GM12878 (cell line): ENCODE results near the gene ZNF18. TPM values are rescaled to one million over a fixed set of nuclear protein-coding genes. Genes with fewer than 3 reads are reported as not detected.

Experiments
- ATAC-seq: fragments of 200-7000 bp; cut with Tn5 transposase; 3 replicates; pipeline ENCODE4 v1.9.1; 2020; ENCODE audit warnings: mild to moderate bottlenecking, moderate library complexity
- BruUV-seq: library from RNA; stranded (reverse); fragments of 400-500 nt; replicated peaks from 2 replicates; lab custom pipeline; 2021; lab: Mats Ljungman, UMichigan
- CTCF ChIA-PET: fragments of 300-600 bp; sonication (Branson Sonifier 250); formaldehyde crosslinking; extraction: SDS; loops from one replicate; lab custom pipeline; 2021; ENCODE audit warnings: inconsistent platforms; lab: Yijun Ruan, JAX
- POLR2A ChIA-PET: fragments of 350-600 bp; formaldehyde crosslinking; extraction: SDS; loops from one replicate; lab custom pipeline; 2021; ENCODE audit warnings: inconsistent platforms; lab: Charles Lee
- RAD21 ChIA-PET: fragments of 300-600 bp; sonication (Branson Sonifier 250); formaldehyde crosslinking; loops from one replicate; lab custom pipeline; 2023; ENCODE audit warnings: antibody characterized with exemption; ENCODE audit not compliant: unreplicated experiment; lab: Charles Lee
- SMC1A ChIA-PET: fragments of 300-600 bp; sonication (Branson Sonifier 250); formaldehyde crosslinking; loops from one replicate; lab custom pipeline; 2023; ENCODE audit not compliant: unreplicated experiment, uncharacterized antibody; lab: Charles Lee
- DNase-seq: peaks from one replicate; pipeline ENCODE4 v3.0.0-alpha.2; 2011; ENCODE audit warnings: low read depth, low spot score
- FAIRE-seq: peaks from 3 replicates; lab custom pipeline; 2011; peaks lifted over from hg19 to GRCh38; lab: Jason Lieb, UNC
- H2AFZ ChIP-seq: 2 replicates; pipeline ENCODE4 v1.6.0; 2011; ENCODE audit warnings: low read depth, low read length, control low read depth; ENCODE audit not compliant: control insufficient read depth
- H3K27ac ChIP-seq: 2 replicates; pipeline ENCODE4 v1.5.1; 2011; ENCODE audit warnings: control low read depth; ENCODE audit not compliant: control insufficient read depth, insufficient read depth
- H3K27me3 ChIP-seq, 2 experiments: replicated peaks in 1 of 2; 2 replicates each; pipeline versions ENCODE4 v1.6.0 to v1.6.1; 2011; ENCODE audit warnings: low read length in 1 of 2; ENCODE audit not compliant: control insufficient read depth in 2 of 2, insufficient read depth in 2 of 2
- H3K36me3 ChIP-seq, 2 experiments: 2 replicates each; pipeline ENCODE4 v1.5.1; 2011; ENCODE audit warnings: low read length in 1 of 2; ENCODE audit not compliant: control insufficient read depth in 2 of 2, insufficient read depth in 2 of 2
- H3K4me1 ChIP-seq: 2 replicates; pipeline ENCODE4 v1.6.1; 2011; ENCODE audit warnings: mild to moderate bottlenecking, low read length, moderate library complexity, mixed read lengths; ENCODE audit not compliant: control insufficient read depth, insufficient read depth
- H3K4me2 ChIP-seq: 2 replicates; pipeline ENCODE4 v1.6.0; 2011; ENCODE audit warnings: control low read depth; ENCODE audit not compliant: control insufficient read depth, insufficient read depth
- H3K4me3 ChIP-seq: fragments of 200-600 bp; sonication (generic); 2 replicates; pipeline ENCODE4 v1.5.1; 2016
- H3K79me2 ChIP-seq: 2 replicates; pipeline ENCODE4 v1.6.0; 2011; ENCODE audit warnings: low read length; ENCODE audit not compliant: control insufficient read depth, insufficient read depth
- H3K9ac ChIP-seq: 2 replicates; pipeline ENCODE4 v1.8.0; 2011; ENCODE audit warnings: low read length, control low read depth, mixed read lengths; ENCODE audit not compliant: control insufficient read depth, insufficient read depth
- H3K9me3 ChIP-seq: replicated peaks from 3 replicates; pipeline ENCODE4 v1.5.1; 2011; ENCODE audit warnings: mild to moderate bottlenecking, low read length; ENCODE audit not compliant: control insufficient read depth, insufficient read depth
- H4K20me1 ChIP-seq: 2 replicates; pipeline ENCODE4 v1.6.0; 2011; ENCODE audit not compliant: control insufficient read depth, insufficient read depth
- EED ChIP-seq: sonication (generic); IDR thresholded peaks from 2 replicates; pipeline ENCODE4 v1.6.1; 2016; ENCODE audit warnings: antibody characterized with exemption, low read depth
- FOXM1 ChIP-seq: IDR thresholded peaks from 2 replicates; pipeline ENCODE4 v1.6.1; 2012; ENCODE audit warnings: low read depth, mild to moderate bottlenecking, inconsistent platforms, low read length, moderate library complexity
- RAD21 ChIP-seq: IDR thresholded peaks from 2 replicates; pipeline ENCODE4 v1.6.1; 2011; ENCODE audit warnings: mild to moderate bottlenecking, low read depth, low read length, moderate library complexity; ENCODE audit not compliant: insufficient read depth
- RCOR1 ChIP-seq: conservative IDR thresholded peaks from 2 replicates; pipeline ENCODE4 v1.6.1; 2012; ENCODE audit warnings: low read depth, low read length, improper control_type of control experiment
- RELB ChIP-seq: fragments of 450-650 bp; IDR thresholded peaks from 2 replicates; pipeline ENCODE4 v1.6.1; 2017; ENCODE audit warnings: low read depth, mild to moderate bottlenecking, moderate library complexity
- WGBS: methylation state at CpG from one replicate; pipeline ENCODE4 v1.1.6; 2016; ENCODE audit warnings: low lambda C conversion rate; ENCODE audit not compliant: insufficient replicate concordance, insufficient coverage; ENCODE audit errors: missing lambda C conversion rate; 5-methylcytosine and 5-hydroxymethylcytosine counted together
- in situ Hi-C: fragments of 300-500 bp; cut with MboI; formaldehyde crosslinking; loops from 9 replicates; pipeline ENCODE4 v1.14.3; 2018; ENCODE audit warnings: mixed read lengths
- intact Hi-C: fragments of 100-400 bp; cut with micrococcal nuclease; formaldehyde crosslinking; loops from one replicate; pipeline ENCODE4 v1.14.2; 2022; ENCODE audit not compliant: unreplicated experiment
- polyA plus RNA-seq, 11 experiments: library from polyadenylated mRNA; depleted of rRNA in 4 of 11; unstranded in 6 of 11; stranded (reverse) in 5 of 11; fragments of >200 nt; fragmentation: Nextera tagmentation in 4 of 11; fragmentation: Illumina TruSeq in 1 of 11; extraction: Ambion mirVana in 4 of 11; extraction: Trizol in 1 of 11; gene quantifications; 1 replicate in 1 of 11; 2 replicates in 10 of 11; pipeline versions ENCODE4 v1.2.1 to v1.2.3, GENCODE V29; 2011 to 2016; ENCODE audit warnings: inconsistent platforms in 2 of 11, missing spikeins in 2 of 11, low read depth in 1 of 11
- total RNA-seq, 4 experiments: library from RNA; depleted of rRNA in 3 of 4; stranded (reverse); fragments of >200 nt in 3 of 4; fragmentation: Illumina TruSeq in 1 of 4; extraction: Trizol in 1 of 4; gene quantifications; 2 replicates each; pipeline versions ENCODE4 v1.2.1 to v1.2.3, GENCODE V29; 2013 to 2021

Gene ZNF18
- total and polyA plus RNA-seq, 10 of the 15 experiments (the other 5 are each of a cell fraction or from before 2014, with no cell fraction given), result 4.6 to 10.2 (median 9.1) TPM

- POLR2A ChIA-PET, result no interaction called here
- no peaks in the 10 kb centered on the region for H3K36me3 ChIP-seq
- no peaks in the 10 kb centered on the region for H3K9me3 ChIP-seq
- RAD21 ChIA-PET, result no interaction called here
- TF ChIP-seq RCOR1 (no peak), RELB (no peak), EED (no peak), RAD21 (no peak), FOXM1 (no peak)
- H2AFZ ChIP-seq, result no peak overlapping the region
- no peak for DNase-seq
- no peaks in the 10 kb centered on the region for H3K27me3 ChIP-seq
- H4K20me1 ChIP-seq, result no peaks in the 10 kb centered on the region
- intact Hi-C loops, result no loop called here
- no peak for ATAC-seq
- CTCF ChIA-PET, result interaction anchor here (0.5 to 1.3 kb wide), 2 partner anchors 29 to 801 kb away, joined by 3 read pairs; no protein-coding TSS in a partner anchor
- no peak for FAIRE-seq
- no peak overlapping the region for H3K4me3 ChIP-seq
- in situ Hi-C loops, result loop anchor here (25.0 kb wide), 1 partner anchor 1054 kb away; no protein-coding TSS in a partner anchor
- no peaks in the 10 kb centered on the region for H3K79me2 ChIP-seq
- no peak overlapping the region for H3K4me2 ChIP-seq
- no peak overlapping the region for H3K9ac ChIP-seq
- H3K27ac ChIP-seq, result no peak overlapping the region
- BruUV-seq, result no TSS peak
- SMC1A ChIA-PET, result interaction anchor here (0.7 kb wide), 1 partner anchor 41 kb away, joined by 3 read pairs; no protein-coding TSS in a partner anchor
- WGBS, result 4% methylated on average over 2 of the region's 2 CpGs
- no peaks in the 10 kb centered on the region for H3K4me1 ChIP-seq
Observed at GRCh38 chr17:11940904-11941303, 56.4 kb downstream of the ZNF18 start.
